ENCODE results near the gene NLRP14.

GRCh38 chr11:7088921-7089320 lies 68.6 kb downstream of the NLRP14 start, which contains the start of gene RBMXL2:
- TF ChIP-seq CTCF (conservative IDR thresholded peaks at IDR 0.05; ENCODE audit: low read length) (no peak), EZH2phosphoT487 (IDR thresholded peaks at IDR 0.05; ENCODE audit: borderline replicate concordance) (no peak)

Measured in Loucy (cell line).